Activated T-cell treated with anti-CD3 and anti-CD28 coated beads, Interleukin-2, amount 50 U/mL, for 72 hours (primary cell): ENCODE results near the gene NME9. TPM values are rescaled to one million over a fixed set of nuclear protein-coding genes. Genes with fewer than 3 reads are reported as not detected.

Source experiments
- ATAC-seq, 2 donors: fragments of 150-1000 bp; cut with Tn5 transposase; replicated peaks in 1 of 2; 2 replicates each; pipeline ENCODE4 v1.10.0; 2021; ENCODE audit warnings: moderate library complexity in 2 of 2, mild to moderate bottlenecking in 1 of 2
- DNase-seq, 2 donors: peaks; one replicate each; pipeline ENCODE4 v3.0.0; 2021 to 2022; ENCODE audit warnings: mixed read lengths in 1 of 2
- H3K27ac Mint-ChIP-seq: one replicate; pipeline ENCODE4 v1.8.0; 2022; ENCODE audit warnings: mild to moderate bottlenecking, moderate library complexity, mixed read lengths
- H3K27me3 Mint-ChIP-seq: one replicate; pipeline ENCODE4 v1.8.0; 2022; ENCODE audit warnings: low read depth, mixed read lengths
- H3K36me3 Mint-ChIP-seq, 2 donors: one replicate each; pipeline ENCODE4 v1.8.0; 2022; ENCODE audit warnings: mixed read lengths in 2 of 2, mild to moderate bottlenecking in 1 of 2; ENCODE audit not compliant: insufficient read depth in 2 of 2
- H3K4me1 Mint-ChIP-seq: one replicate; pipeline ENCODE4 v1.8.0; 2022; ENCODE audit warnings: low read depth, mixed read lengths
- H3K4me3 Mint-ChIP-seq, 2 donors: one replicate each; pipeline ENCODE4 v1.8.0; 2022; ENCODE audit warnings: mild to moderate bottlenecking in 2 of 2, mixed read lengths in 2 of 2, moderate library complexity in 2 of 2
- H3K9me3 Mint-ChIP-seq, 2 donors: one replicate each; pipeline ENCODE4 v1.8.0; 2022; ENCODE audit warnings: mixed read lengths in 2 of 2
- total RNA-seq, 2 donors: library from RNA; stranded (reverse); gene quantifications; one replicate each; pipeline ENCODE4 v1.2.3, GENCODE V29; 2022

NME9 gene
- total RNA-seq, 2 donors from 2014 or later = 0.53 to 0.58 TPM

- Mint-ChIP-seq H3K27me3 (no peaks in the 10 kb centered on the region), H3K4me3 (no peak overlapping the region), H3K9me3 (peaks cover 13 to 14% of the 10 kb centered on the region in 2 donors), H3K36me3 (peaks cover 7 to 13% of the 10 kb centered on the region in 2 donors), H3K4me1 (no peaks in the 10 kb centered on the region), H3K27ac (no peak overlapping the region)
- DNase-seq (no peak), ATAC-seq (no peak)
Measured at GRCh38 chr3:138314751-138315150, 14.9 kb downstream of the NME9 start.

- H3K27ac Mint-ChIP-seq = no peak overlapping the region
- no peak overlapping the region for H3K4me3 Mint-ChIP-seq
- DNase-seq (no peak), ATAC-seq (no peak)
- no peaks in the 10 kb centered on the region for H3K27me3 Mint-ChIP-seq
- no peaks in the 10 kb centered on the region for H3K4me1 Mint-ChIP-seq
- H3K36me3 Mint-ChIP-seq = peaks cover 22 to 34% of the 10 kb centered on the region in 2 donors
- peaks cover 20% of the 10 kb centered on the region in 2 donors for H3K9me3 Mint-ChIP-seq
Measured at GRCh38 chr3:138310494-138310893, 19.2 kb downstream of the NME9 start.

- no peak overlapping the region for H3K27ac Mint-ChIP-seq
- no peak for ATAC-seq
- no peak overlapping the region for H3K4me3 Mint-ChIP-seq
- peaks cover 20% of the 10 kb centered on the region in 2 donors for H3K9me3 Mint-ChIP-seq
- peaks cover 22 to 34% of the 10 kb centered on the region in 2 donors for H3K36me3 Mint-ChIP-seq
- no peaks in the 10 kb centered on the region for H3K4me1 Mint-ChIP-seq
- no peak for DNase-seq
- no peaks in the 10 kb centered on the region for H3K27me3 Mint-ChIP-seq
Measured at GRCh38 chr3:138308783-138309182, 20.9 kb downstream of the NME9 start.

GRCh38 chr3:138307899-138308298 is 21.8 kb downstream of the NME9 start:
- no peak for DNase-seq
- Mint-ChIP-seq H3K4me1 (no peaks in the 10 kb centered on the region), H3K4me3 (no peak overlapping the region), H3K27me3 (no peaks in the 10 kb centered on the region), H3K9me3 (peaks cover 20% of the 10 kb centered on the region in 2 donors), H3K36me3 (peaks cover 22 to 34% of the 10 kb centered on the region in 2 donors), H3K27ac (peak overlapping the region; percentile 89)
- ATAC-seq = no peak

- peaks cover 7 to 8% of the 10 kb centered on the region in 2 donors for H3K9me3 Mint-ChIP-seq
- ATAC-seq (no peak), DNase-seq (no peak)
- no peaks in the 10 kb centered on the region for H3K27me3 Mint-ChIP-seq
- no peak overlapping the region for H3K4me3 Mint-ChIP-seq
- H3K4me1 Mint-ChIP-seq = peaks cover 6% of the 10 kb centered on the region
- H3K27ac Mint-ChIP-seq = no peak overlapping the region
- H3K36me3 Mint-ChIP-seq = peaks cover 15 to 19% of the 10 kb centered on the region in 2 donors
Measured at GRCh38 chr3:138303474-138303873, 26.2 kb downstream of the NME9 start.

GRCh38 chr3:138300647-138301046 is 29.0 kb downstream of the NME9 start:
- no peak overlapping the region for H3K27ac Mint-ChIP-seq
- no peaks in the 10 kb centered on the region for H3K9me3 Mint-ChIP-seq
- ATAC-seq = no peak
- peaks cover 28% of the 10 kb centered on the region for H3K4me1 Mint-ChIP-seq
- no peak for DNase-seq
- H3K27me3 Mint-ChIP-seq = no peaks in the 10 kb centered on the region
- no peak overlapping the region for H3K4me3 Mint-ChIP-seq
- peaks cover 3 to 6% of the 10 kb centered on the region in 2 donors for H3K36me3 Mint-ChIP-seq

- Mint-ChIP-seq H3K9me3 (no peaks in the 10 kb centered on the region), H3K27ac (peak overlapping the region; percentile 96), H3K4me3 (peak overlapping the region in 1 of 2 donors; percentile 78), H3K4me1 (peaks cover 35% of the 10 kb centered on the region), H3K27me3 (no peaks in the 10 kb centered on the region), H3K36me3 (peaks cover 5 to 14% of the 10 kb centered on the region in 2 donors)
- no peak for DNase-seq
- no peak for ATAC-seq
Measured at GRCh38 chr3:138297876-138298275, 31.8 kb downstream of the NME9 start.

- H3K4me1 Mint-ChIP-seq = peaks cover 35% of the 10 kb centered on the region
- peak in 1 of 2 donors; percentile 5 for DNase-seq
Measured at GRCh38 chr3:138297059-138297607, 32.5 kb downstream of the NME9 start.

GRCh38 chr3:138296639-138297038 is 33.0 kb downstream of the NME9 start:
- ATAC-seq = peak; percentile 86

More at GRCh38 chr3:138297059-138297607, 32.5 kb downstream of the NME9 start:
- peak overlapping the region; percentile 43 to 78 for H3K4me3 Mint-ChIP-seq
- ATAC-seq = peak; percentile 48 to 66
- H3K27me3 Mint-ChIP-seq = no peaks in the 10 kb centered on the region
- H3K36me3 Mint-ChIP-seq = peaks cover 5 to 16% of the 10 kb centered on the region in 2 donors
- H3K27ac Mint-ChIP-seq = peak overlapping the region; percentile 96
- no peaks in the 10 kb centered on the region for H3K9me3 Mint-ChIP-seq

GRCh38 chr3:138289701-138290100 is 40.0 kb downstream of the NME9 start:
- Mint-ChIP-seq H3K27me3 (no peaks in the 10 kb centered on the region), H3K36me3 (peaks cover 18 to 27% of the 10 kb centered on the region in 2 donors), H3K9me3 (peaks cover 0 to 2% of the 10 kb centered on the region in 2 donors), H3K4me1 (peaks cover 13% of the 10 kb centered on the region), H3K27ac (no peak overlapping the region), H3K4me3 (no peak overlapping the region)
- DNase-seq (peak in 1 of 2 donors; percentile 6), ATAC-seq (peak; percentile 36 to 62)

More at GRCh38 chr3:138296639-138297038, 33.0 kb downstream of the NME9 start:
- no peaks in the 10 kb centered on the region for H3K27me3 Mint-ChIP-seq
- no peaks in the 10 kb centered on the region for H3K9me3 Mint-ChIP-seq
- DNase-seq = peak; percentile 18 to 27
- peaks cover 35% of the 10 kb centered on the region for H3K4me1 Mint-ChIP-seq
- peak overlapping the region; percentile 96 for H3K27ac Mint-ChIP-seq
- peaks cover 6 to 17% of the 10 kb centered on the region in 2 donors for H3K36me3 Mint-ChIP-seq
- H3K4me3 Mint-ChIP-seq = peak overlapping the region; percentile 43 to 78

GRCh38 chr3:138289260-138289659 is 40.4 kb downstream of the NME9 start:
- H3K27ac Mint-ChIP-seq = peak overlapping the region; percentile 31
- H3K4me3 Mint-ChIP-seq = no peak overlapping the region
- ATAC-seq (peak in 1 of 2 donors; percentile 30), DNase-seq (no peak)
- H3K4me1 Mint-ChIP-seq = peaks cover 13% of the 10 kb centered on the region
- H3K36me3 Mint-ChIP-seq = peaks cover 18 to 27% of the 10 kb centered on the region in 2 donors
- peaks cover 0 to 2% of the 10 kb centered on the region in 2 donors for H3K9me3 Mint-ChIP-seq
- H3K27me3 Mint-ChIP-seq = no peaks in the 10 kb centered on the region

GRCh38 chr3:138284957-138285477 is 44.6 kb downstream of the NME9 start:
- no peak overlapping the region for H3K4me3 Mint-ChIP-seq
- DNase-seq = no peak
- H3K9me3 Mint-ChIP-seq = peaks cover 0 to 2% of the 10 kb centered on the region in 2 donors
- ATAC-seq = no peak
- H3K27me3 Mint-ChIP-seq = no peaks in the 10 kb centered on the region
- H3K36me3 Mint-ChIP-seq = peaks cover 11 to 15% of the 10 kb centered on the region in 2 donors
- no peak overlapping the region for H3K27ac Mint-ChIP-seq
- peaks cover 20% of the 10 kb centered on the region for H3K4me1 Mint-ChIP-seq

- DNase-seq (no peak), ATAC-seq (no peak)
- Mint-ChIP-seq H3K4me1 (peaks cover 11% of the 10 kb centered on the region), H3K36me3 (peaks cover 3 to 12% of the 10 kb centered on the region in 2 donors), H3K4me3 (no peak overlapping the region), H3K27me3 (no peaks in the 10 kb centered on the region), H3K9me3 (no peaks in the 10 kb centered on the region), H3K27ac (no peak overlapping the region)
Measured at GRCh38 chr3:138284079-138284478, 45.6 kb downstream of the NME9 start.
